HCT116 (cell line): ENCODE data around the gene LGALS7. TPM values are rescaled to one million over a fixed set of nuclear protein-coding genes. Genes with fewer than 3 reads are reported as not detected.

Source experiments
- ATAC-seq: fragments of 200-7000 bp; cut with Tn5 transposase; 2 replicates; pipeline ENCODE4 v1.9.1; 2020; ENCODE audit warnings: mild to moderate bottlenecking, moderate library complexity
- BruUV-seq: library from RNA; stranded (reverse); fragments of 400-500 nt; replicated peaks from 2 replicates; lab custom pipeline; 2021; lab: Mats Ljungman, UMichigan
- CTCF ChIA-PET: fragments of 300-600 bp; sonication (Branson Sonifier 250); formaldehyde crosslinking; loops from one replicate; lab custom pipeline; 2021; ENCODE audit warnings: antibody characterized with exemption; lab: Charles Lee
- POLR2A ChIA-PET: fragments of 300-600, 350-600 bp; sonication (Branson Sonifier 250); formaldehyde crosslinking; loops from one replicate; lab custom pipeline; 2021; ENCODE audit warnings: antibody characterized with exemption; lab: Charles Lee
- RAD21 ChIA-PET, 2 experiments: fragments of 300-600 bp; sonication (Branson Sonifier 250); formaldehyde crosslinking; loops; one replicate each; lab custom pipeline; 2023; ENCODE audit warnings: low total read pairs in 2 of 2; ENCODE audit not compliant: uncharacterized antibody in 2 of 2, unreplicated experiment in 2 of 2, low non-redundant PET in 1 of 2; lab: Charles Lee
- DNase-seq: peaks from one replicate; pipeline ENCODE4 v3.0.0-alpha.2; 2010; ENCODE audit warnings: low read depth, low spot score
- H2AFZ ChIP-seq: fragments of 200-600 bp; shearing (Covaris generic), sonication (generic); 2 replicates; pipeline ENCODE4 v1.6.1; 2017; ENCODE audit warnings: low read depth, mixed run types, mixed read lengths, antibody characterized with exemption, low read length; ENCODE audit not compliant: poor library complexity, severe bottlenecking
- H3K27ac ChIP-seq: 2 replicates; pipeline ENCODE4 v1.5.1; 2012; ENCODE audit warnings: low read depth, low read length
- H3K27me3 ChIP-seq: fragments of 200-600 bp; sonication (generic); 2 replicates; pipeline ENCODE4 v1.6.1; 2016; ENCODE audit warnings: mixed run types, low read length, mixed read lengths; ENCODE audit not compliant: insufficient read depth
- H3K36me3 ChIP-seq, 2 experiments: fragments of 200-500 bp in 1 of 2; fragments of 200-600 bp in 1 of 2; sonication (Bioruptor generic) in 1 of 2; sonication (generic) in 1 of 2; 2 replicates each; pipeline versions ENCODE4 v1.5.1 to v1.6.1; 2014 to 2016; ENCODE audit warnings: low read length in 2 of 2, inconsistent platforms in 1 of 2, mixed read lengths in 1 of 2, mixed run types in 1 of 2; ENCODE audit not compliant: insufficient read depth in 2 of 2, control insufficient read depth in 1 of 2
- H3K4me1 ChIP-seq, 2 experiments: fragments of 200-600 bp in 1 of 2; sonication (generic) in 1 of 2; 2 replicates each; pipeline versions ENCODE4 v1.5.1 to v1.6.1; 2012 to 2017; ENCODE audit warnings: low read length in 2 of 2, inconsistent platforms in 1 of 2, mild to moderate bottlenecking in 1 of 2, mixed read lengths in 1 of 2, mixed run types in 1 of 2, moderate library complexity in 1 of 2; ENCODE audit not compliant: insufficient read depth in 2 of 2, control insufficient read depth in 1 of 2
- H3K4me2 ChIP-seq: fragments of 200-600 bp; sonication (generic); 2 replicates; pipeline ENCODE4 v1.6.1; 2017; ENCODE audit warnings: mixed run types, low read length, mixed read lengths
- H3K4me3 ChIP-seq, 2 experiments: fragments of 200-600 bp in 1 of 2; sonication (generic) in 1 of 2; replicated peaks in 1 of 2; 2 replicates each; pipeline ENCODE4 v1.5.1; 2011 to 2016; ENCODE audit warnings: low read length in 2 of 2, control low read depth in 1 of 2, low read depth in 1 of 2, mild to moderate bottlenecking in 1 of 2, mixed read lengths in 1 of 2, mixed run types in 1 of 2
- H3K79me2 ChIP-seq: fragments of 200-600 bp; sonication (generic); 2 replicates; pipeline ENCODE4 v1.6.1; 2017; ENCODE audit warnings: mild to moderate bottlenecking, mixed run types, low read length, moderate library complexity, mixed read lengths; ENCODE audit not compliant: insufficient read depth
- H3K9ac ChIP-seq: fragments of 200-600 bp; sonication (generic); 2 replicates; pipeline ENCODE4 v1.6.1; 2016; ENCODE audit warnings: low read length, mixed read lengths
- H3K9me2 ChIP-seq: fragments of 200-600 bp; sonication (generic), shearing (Covaris generic); 2 replicates; pipeline ENCODE4 v1.6.1; 2017; ENCODE audit warnings: mixed run types, mild to moderate bottlenecking, moderate library complexity; ENCODE audit not compliant: insufficient read depth
- H3K9me3 ChIP-seq, 2 experiments: fragments of 200-500 bp in 1 of 2; fragments of 200-600 bp in 1 of 2; sonication (Bioruptor generic) in 1 of 2; sonication (generic) in 1 of 2; 2 replicates each; pipeline ENCODE4 v1.6.1; 2014 to 2017; ENCODE audit warnings: low read length in 2 of 2, mixed read lengths in 2 of 2, inconsistent platforms in 1 of 2, low read depth in 1 of 2, mild to moderate bottlenecking in 1 of 2, mixed run types in 1 of 2, moderate library complexity in 1 of 2; ENCODE audit not compliant: control insufficient read depth in 1 of 2, insufficient read depth in 1 of 2
- H4K20me1 ChIP-seq: fragments of 200-600 bp; sonication (generic), shearing (Covaris generic); 2 replicates; pipeline ENCODE4 v1.6.1; 2017; ENCODE audit warnings: mixed run types, mild to moderate bottlenecking, moderate library complexity; ENCODE audit not compliant: insufficient read depth
- ATF3 ChIP-seq: IDR thresholded peaks from 2 replicates; pipeline ENCODE4 v1.6.1; 2012
- CBX3 ChIP-seq: IDR thresholded peaks from 2 replicates; pipeline ENCODE4 v1.6.1; 2012; ENCODE audit warnings: low read depth
- CEBPB ChIP-seq: IDR thresholded peaks from 2 replicates; pipeline ENCODE4 v1.6.1; 2012; ENCODE audit warnings: low read depth
- ELF1 ChIP-seq: IDR thresholded peaks from 2 replicates; pipeline ENCODE4 v1.6.1; 2012; ENCODE audit warnings: low read depth, borderline replicate concordance
- EZH2 ChIP-seq: fragments of 200-600 bp; sonication (generic); IDR thresholded peaks from 2 replicates; pipeline ENCODE4 v1.6.1; 2017; ENCODE audit warnings: antibody characterized with exemption, mixed run types
- EZH2phosphoT487 ChIP-seq: fragments of 200-600 bp; IDR thresholded peaks from 2 replicates; pipeline ENCODE4 v1.6.1; 2018; ENCODE audit warnings: antibody characterized with exemption, borderline replicate concordance
- FOSL1 ChIP-seq: IDR thresholded peaks from 2 replicates; pipeline ENCODE4 v1.6.1; 2012; ENCODE audit warnings: low read depth
- MAX ChIP-seq: IDR thresholded peaks from 2 replicates; pipeline ENCODE4 v1.6.1; 2012
- POLR2A ChIP-seq: IDR thresholded peaks from 2 replicates; pipeline ENCODE4 v1.7.0; 2011; ENCODE audit warnings: borderline replicate concordance; ENCODE audit not compliant: insufficient read depth, insufficient read length; ENCODE audit errors: extremely low read depth
- RAD21 ChIP-seq: IDR thresholded peaks from 2 replicates; pipeline ENCODE4 v1.6.1; 2012; ENCODE audit warnings: low read depth, mild to moderate bottlenecking
- REST ChIP-seq: IDR thresholded peaks from 2 replicates; pipeline ENCODE4 v1.6.1; 2012; ENCODE audit warnings: low read depth
- SIN3A ChIP-seq: IDR thresholded peaks from 2 replicates; pipeline ENCODE4 v1.6.1; 2012; ENCODE audit warnings: low read depth
- SP1 ChIP-seq: IDR thresholded peaks from 2 replicates; pipeline ENCODE4 v1.6.1; 2012; ENCODE audit warnings: low read depth
- SRF ChIP-seq: IDR thresholded peaks from 2 replicates; pipeline ENCODE4 v1.6.1; 2012; ENCODE audit warnings: low read depth
- TCF7L2 ChIP-seq: IDR thresholded peaks from 2 replicates; pipeline ENCODE4 v1.7.0; 2011; ENCODE audit warnings: borderline replicate concordance, inconsistent platforms; ENCODE audit not compliant: insufficient read depth, insufficient read length; ENCODE audit errors: extremely low read depth
- YY1 ChIP-seq: IDR thresholded peaks from 2 replicates; pipeline ENCODE4 v1.6.1; 2011; ENCODE audit warnings: low read length, low read depth, moderate library complexity, mild to moderate bottlenecking; ENCODE audit not compliant: insufficient replicate concordance; ENCODE audit errors: extremely low read depth
- ZFX ChIP-seq: fragments of 450-650 bp; IDR thresholded peaks from 2 replicates; pipeline ENCODE4 v1.6.1; 2017
- ZNF274 ChIP-seq: fragments of 200-500 bp; sonication (Bioruptor generic); IDR thresholded peaks from 2 replicates; pipeline ENCODE4 v1.6.1; 2014; ENCODE audit warnings: mild to moderate bottlenecking, low read depth, low read length, inconsistent platforms
- intact Hi-C: fragments of 100-400 bp; cut with micrococcal nuclease; formaldehyde crosslinking; loops from 2 replicates; pipeline ENCODE4 v1.10.0; 2022
- total RNA-seq: library from RNA; stranded (reverse); gene quantifications from one replicate; pipeline ENCODE4 v1.2.1, GENCODE V29; 2021; ENCODE audit not compliant: unreplicated experiment

Gene LGALS7
- total RNA-seq, 1 experiment from 2014 or later: not detected

GRCh38 chr19:38813323-38813722 is 40.0 kb upstream of the LGALS7 start:
- no peak for TF ChIP-seq EZH2
- TF ChIP-seq MAX: no peak
- TF ChIP-seq SIN3A: no peak
- TF ChIP-seq POLR2A: no peak
- TF ChIP-seq TCF7L2: no peak
- TF ChIP-seq FOSL1: no peak
- no peak for TF ChIP-seq ATF3
- TF ChIP-seq RAD21: no peak
- no peak for TF ChIP-seq ZFX
- TF ChIP-seq ELF1: no peak
- TF ChIP-seq REST: no peak
- no peak for TF ChIP-seq CEBPB
- TF ChIP-seq ZNF274: no peak
- no peak for TF ChIP-seq YY1
- no peak for TF ChIP-seq SRF
- no peak for TF ChIP-seq EZH2phosphoT487
- no peak for TF ChIP-seq SP1
- TF ChIP-seq CBX3: no peak
- Histone ChIP-seq H2AFZ (no peak overlapping the region), H3K9ac (no peak overlapping the region), H3K36me3 (no peaks in the 10 kb centered on the region), H3K27ac (no peak overlapping the region), H3K4me3 (no peak overlapping the region), H3K9me3 (no peaks in the 10 kb centered on the region), H4K20me1 (no peaks in the 10 kb centered on the region), H3K79me2 (no peaks in the 10 kb centered on the region), H3K27me3 (no peaks in the 10 kb centered on the region), H3K4me2 (no peak overlapping the region), H3K4me1 (no peaks in the 10 kb centered on the region), H3K9me2 (no peaks in the 10 kb centered on the region)
- CTCF ChIA-PET: no interaction called here
- no peak for ATAC-seq
- POLR2A ChIA-PET: interaction anchor here (2.4 kb wide), 1 partner anchor 9 kb away, joined by 16 read pairs; no protein-coding TSS in a partner anchor
- intact Hi-C loops: no loop called here
- RAD21 ChIA-PET: no interaction called here
- no TSS peak for BruUV-seq
- no peak for DNase-seq
